Measurements from ENCODE around the gene EVA1C. TPM values are rescaled to one million over a fixed set of nuclear protein-coding genes. Genes with fewer than 3 reads are reported as not detected.
"Not testable (repeated sequence)": the region's sequence is repeated elsewhere in the genome, so short reads cannot be mapped to it uniquely, and the experiment has no call there.

EVA1C gene
- total and polyA plus RNA-seq, 4 donors: 40.9 to 105 (median 60.6) TPM

GRCh38 chr21:32382108-32382644, 30.3 kb upstream of the EVA1C start:
- Histone ChIP-seq H3K36me3 (ENCODE audit: control insufficient read depth in 1 of 2, insufficient read depth in 2 of 2, low read length in 1 of 2) (peaks cover 3 to 4% of the 10 kb centered on the region in 2 donors), H3K27ac (ENCODE audit: low read depth in 1 of 2, low read length in 2 of 2) (peak overlapping the region; percentile 94 to 95), H3K4me3 (ENCODE audit: low read length in 2 of 2) (no peak overlapping the region), H3K4me1 (ENCODE audit: control insufficient read depth in 1 of 2, insufficient read depth in 2 of 2, low read length in 2 of 2) (peaks cover 0 to 7% of the 10 kb centered on the region in 2 donors), H3K9me3 (ENCODE audit: control insufficient read depth, low read length) (no peaks in the 10 kb centered on the region), H3K27me3 (ENCODE audit: control insufficient read depth in 1 of 2, insufficient read depth in 2 of 2, low read length in 1 of 2) (no peaks in the 10 kb centered on the region)
- 44 to 47% methylated on average over 10 of the region's 10 CpGs for WGBS, 2 donors
- DNase-seq: no peak
- intact Hi-C loops (cut with DNase I): loop anchor here in 1 of 2 donors (5.0 kb wide), 1 partner anchor 55 kb away; no protein-coding TSS in a partner anchor
- ATAC-seq (ENCODE audit: low FRiP score): no peak

GRCh38 chr21:32383812-32384211, 28.7 kb upstream of the EVA1C start:
- intact Hi-C loops (cut with DNase I): loop anchor here in 1 of 2 donors (5.0 kb wide), 1 partner anchor 57 kb away; no protein-coding TSS in a partner anchor
- no peak overlapping the region for H3K4me3 ChIP-seq (ENCODE audit: low read length in 2 of 2)
- H3K27me3 ChIP-seq (ENCODE audit: control insufficient read depth in 1 of 2, insufficient read depth in 2 of 2, low read length in 1 of 2): no peaks in the 10 kb centered on the region
- H3K9me3 ChIP-seq (ENCODE audit: control insufficient read depth, low read length): no peaks in the 10 kb centered on the region
- ATAC-seq (ENCODE audit: low FRiP score) (no peak), DNase-seq (no peak)
- H3K36me3 ChIP-seq (ENCODE audit: control insufficient read depth in 1 of 2, insufficient read depth in 2 of 2, low read length in 1 of 2): peaks cover 0 to 5% of the 10 kb centered on the region in 2 donors
- peak overlapping the region in 1 of 2 donors; percentile 15 for H3K27ac ChIP-seq (ENCODE audit: low read depth in 1 of 2, low read length in 2 of 2)
- WGBS, 2 donors: 92 to 94% methylated on average over 6 of the region's 6 CpGs
- H3K4me1 ChIP-seq (ENCODE audit: control insufficient read depth in 1 of 2, insufficient read depth in 2 of 2, low read length in 2 of 2): peaks cover 0 to 7% of the 10 kb centered on the region in 2 donors

GRCh38 chr21:32386195-32386870, 26.2 kb upstream of the EVA1C start:
- H3K36me3 ChIP-seq (ENCODE audit: control insufficient read depth in 1 of 2, insufficient read depth in 2 of 2, low read length in 1 of 2): peaks cover 0 to 5% of the 10 kb centered on the region in 2 donors
- no peak overlapping the region for H3K4me3 ChIP-seq (ENCODE audit: low read length in 2 of 2)
- peaks cover 0 to 7% of the 10 kb centered on the region in 2 donors for H3K4me1 ChIP-seq (ENCODE audit: control insufficient read depth in 1 of 2, insufficient read depth in 2 of 2, low read length in 2 of 2)
- intact Hi-C loops (cut with DNase I): no loop called here
- H3K27me3 ChIP-seq (ENCODE audit: control insufficient read depth in 1 of 2, insufficient read depth in 2 of 2, low read length in 1 of 2): no peaks in the 10 kb centered on the region
- peak; percentile 78 to 84 for DNase-seq
- no peaks in the 10 kb centered on the region for H3K9me3 ChIP-seq (ENCODE audit: control insufficient read depth, low read length)
- 32 to 34% methylated on average over 6 of the region's 6 CpGs for WGBS, 2 donors
- H3K27ac ChIP-seq (ENCODE audit: low read depth in 1 of 2, low read length in 2 of 2): peak overlapping the region; percentile 70 to 78
- no peak for ATAC-seq (ENCODE audit: low FRiP score)

GRCh38 chr21:32387151-32387550, 25.4 kb upstream of the EVA1C start:
- Histone ChIP-seq H3K27ac (ENCODE audit: low read depth in 1 of 2, low read length in 2 of 2) (peak overlapping the region; percentile 70 to 78), H3K36me3 (ENCODE audit: control insufficient read depth in 1 of 2, insufficient read depth in 2 of 2, low read length in 1 of 2) (peaks cover 0 to 5% of the 10 kb centered on the region in 2 donors), H3K4me1 (ENCODE audit: control insufficient read depth in 1 of 2, insufficient read depth in 2 of 2, low read length in 2 of 2) (peaks cover 0 to 7% of the 10 kb centered on the region in 2 donors), H3K27me3 (ENCODE audit: control insufficient read depth in 1 of 2, insufficient read depth in 2 of 2, low read length in 1 of 2) (no peaks in the 10 kb centered on the region), H3K4me3 (ENCODE audit: low read length in 2 of 2) (no peak overlapping the region), H3K9me3 (ENCODE audit: control insufficient read depth, low read length) (no peaks in the 10 kb centered on the region)
- DNase-seq (no peak), ATAC-seq (ENCODE audit: low FRiP score) (no peak)
- intact Hi-C loops (cut with DNase I): no loop called here
- WGBS, 2 donors: 81 to 82% methylated on average over 8 of the region's 8 CpGs

- WGBS, 2 donors: 78 to 87% methylated on average over 9 of the region's 9 CpGs
- peaks cover 0 to 2% of the 10 kb centered on the region in 2 donors for H3K4me1 ChIP-seq (ENCODE audit: control insufficient read depth in 1 of 2, insufficient read depth in 2 of 2, low read length in 2 of 2)
- no peaks in the 10 kb centered on the region for H3K9me3 ChIP-seq (ENCODE audit: control insufficient read depth, low read length)
- H3K4me3 ChIP-seq (ENCODE audit: low read length in 2 of 2): no peak overlapping the region
- no peaks in the 10 kb centered on the region for H3K27me3 ChIP-seq (ENCODE audit: control insufficient read depth in 1 of 2, insufficient read depth in 2 of 2, low read length in 1 of 2)
- ATAC-seq (ENCODE audit: low FRiP score): no peak
- H3K36me3 ChIP-seq (ENCODE audit: control insufficient read depth in 1 of 2, insufficient read depth in 2 of 2, low read length in 1 of 2): peaks cover 0 to 5% of the 10 kb centered on the region in 2 donors
- H3K27ac ChIP-seq (ENCODE audit: low read depth in 1 of 2, low read length in 2 of 2): no peak overlapping the region
- intact Hi-C loops (cut with DNase I): no loop called here
- no peak for DNase-seq
These were observed 24.2 kb upstream of the EVA1C start for GRCh38 chr21:32388306-32388705.

- no peak overlapping the region for H3K4me3 ChIP-seq (ENCODE audit: low read length in 2 of 2)
- no peak for ATAC-seq (ENCODE audit: low FRiP score)
These were observed 23.0 kb upstream of the EVA1C start for GRCh38 chr21:32389337-32390015.

GRCh38 chr21:32390537-32391224, 21.8 kb upstream of the EVA1C start:
- H3K27me3 ChIP-seq (ENCODE audit: control insufficient read depth in 1 of 2, insufficient read depth in 2 of 2, low read length in 1 of 2); ATAC-seq (ENCODE audit: low FRiP score); intact Hi-C loops (cut with DNase I); H3K27ac ChIP-seq (ENCODE audit: low read depth in 1 of 2, low read length in 2 of 2); H3K4me3 ChIP-seq (ENCODE audit: low read length in 2 of 2); H3K9me3 ChIP-seq (ENCODE audit: control insufficient read depth, low read length); H3K4me1 ChIP-seq (ENCODE audit: control insufficient read depth in 1 of 2, insufficient read depth in 2 of 2, low read length in 2 of 2); H3K36me3 ChIP-seq (ENCODE audit: control insufficient read depth in 1 of 2, insufficient read depth in 2 of 2, low read length in 1 of 2); DNase-seq: not testable (repeated sequence)
- 80 to 89% methylated on average over 8 to 9 of the region's 11 CpGs for WGBS, 2 donors

More at GRCh38 chr21:32389337-32390015, 23.0 kb upstream of the EVA1C start:
- no peak for DNase-seq
- Histone ChIP-seq H3K36me3 (ENCODE audit: control insufficient read depth in 1 of 2, insufficient read depth in 2 of 2, low read length in 1 of 2) (peaks cover 0 to 1% of the 10 kb centered on the region in 2 donors), H3K4me1 (ENCODE audit: control insufficient read depth in 1 of 2, insufficient read depth in 2 of 2, low read length in 2 of 2) (peaks cover 0 to 2% of the 10 kb centered on the region in 2 donors), H3K9me3 (ENCODE audit: control insufficient read depth, low read length) (no peaks in the 10 kb centered on the region), H3K27ac (ENCODE audit: low read depth in 1 of 2, low read length in 2 of 2) (no peak overlapping the region), H3K27me3 (ENCODE audit: control insufficient read depth in 1 of 2, insufficient read depth in 2 of 2, low read length in 1 of 2) (no peaks in the 10 kb centered on the region)
- intact Hi-C loops (cut with DNase I): no loop called here
- WGBS, 2 donors: 63 to 69% methylated on average over 5 of the region's 5 CpGs

GRCh38 chr21:32391755-32392154, 20.8 kb upstream of the EVA1C start:
- Histone ChIP-seq H3K27me3 (ENCODE audit: control insufficient read depth in 1 of 2, insufficient read depth in 2 of 2, low read length in 1 of 2) (no peaks in the 10 kb centered on the region), H3K9me3 (ENCODE audit: control insufficient read depth, low read length) (no peaks in the 10 kb centered on the region), H3K4me3 (ENCODE audit: low read length in 2 of 2) (peak overlapping the region in 1 of 2 donors; percentile 76), H3K36me3 (ENCODE audit: control insufficient read depth in 1 of 2, insufficient read depth in 2 of 2, low read length in 1 of 2) (peaks cover 0 to 1% of the 10 kb centered on the region in 2 donors), H3K4me1 (ENCODE audit: control insufficient read depth in 1 of 2, insufficient read depth in 2 of 2, low read length in 2 of 2) (no peaks in the 10 kb centered on the region), H3K27ac (ENCODE audit: low read depth in 1 of 2, low read length in 2 of 2) (no peak overlapping the region)
- no peak for DNase-seq
- intact Hi-C loops (cut with DNase I): no loop called here
- 68 to 79% methylated on average over 4 of the region's 4 CpGs for WGBS, 2 donors
- ATAC-seq (ENCODE audit: low FRiP score): no peak

Measured in aorta (tissue), 5 donors.